ENCODE measurements around the gene CCNE1.
"Not testable (repeated sequence)": the region's sequence is repeated elsewhere in the genome, so short reads cannot be mapped to it uniquely, and the experiment has no call there.

CCNE1 gene

GRCh38 chr19:29819300-29819699 is 7.5 kb downstream of the CCNE1 start:
- DNase-seq = no peak

- DNase-seq = no peak
Measured at GRCh38 chr19:29819986-29820385, 8.2 kb downstream of the CCNE1 start.

DNA sequence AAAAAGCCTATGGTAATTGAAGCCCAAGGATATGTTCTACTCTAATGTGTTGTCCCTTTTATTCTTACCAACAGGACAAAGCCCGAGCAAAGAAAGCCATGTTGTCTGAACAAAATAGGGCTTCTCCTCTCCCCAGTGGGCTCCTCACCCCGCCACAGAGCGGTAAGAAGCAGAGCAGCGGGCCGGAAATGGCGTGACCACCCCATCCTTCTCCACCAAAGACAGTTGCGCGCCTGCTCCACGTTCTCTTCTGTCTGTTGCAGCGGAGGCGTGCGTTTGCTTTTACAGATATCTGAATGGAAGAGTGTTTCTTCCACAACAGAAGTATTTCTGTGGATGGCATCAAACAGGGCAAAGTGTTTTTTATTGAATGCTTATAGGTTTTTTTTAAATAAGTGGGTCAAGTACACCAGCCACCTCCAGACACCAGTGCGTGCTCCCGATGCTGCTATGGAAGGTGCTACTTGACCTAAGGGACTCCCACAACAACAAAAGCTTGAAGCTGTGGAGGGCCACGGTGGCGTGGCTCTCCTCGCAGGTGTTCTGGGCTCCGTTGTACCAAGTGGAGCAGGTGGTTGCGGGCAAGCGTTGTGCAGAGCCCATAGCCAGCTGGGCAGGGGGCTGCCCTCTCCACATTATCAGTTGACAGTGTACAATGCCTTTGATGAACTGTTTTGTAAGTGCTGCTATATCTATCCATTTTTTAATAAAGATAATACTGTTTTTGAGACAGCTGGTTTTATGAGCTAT is 12.0 kb downstream of the CCNE1 start:
- DNase-seq = no peak

DNA sequence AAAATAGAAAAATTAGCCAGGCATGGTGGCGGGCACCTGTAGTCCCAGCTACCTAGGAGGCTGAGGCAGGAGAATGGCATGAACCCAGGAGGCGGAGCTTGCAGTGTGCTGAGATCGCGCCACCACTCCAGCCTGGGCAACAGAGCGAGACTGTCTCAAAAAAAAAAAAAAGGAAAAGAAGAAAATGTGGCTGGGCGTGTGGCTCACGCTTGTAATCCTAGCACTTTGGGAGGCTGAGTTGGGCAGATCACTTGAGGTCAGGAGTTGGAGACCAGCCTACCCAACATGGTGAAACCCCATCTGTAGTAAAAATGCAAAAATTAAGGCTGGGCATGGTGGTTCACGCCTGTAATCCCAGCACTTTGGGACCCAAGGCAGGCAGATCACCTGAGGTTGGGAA is 13.5 kb downstream of the CCNE1 start:
- DNase-seq = not testable (repeated sequence)

DNA sequence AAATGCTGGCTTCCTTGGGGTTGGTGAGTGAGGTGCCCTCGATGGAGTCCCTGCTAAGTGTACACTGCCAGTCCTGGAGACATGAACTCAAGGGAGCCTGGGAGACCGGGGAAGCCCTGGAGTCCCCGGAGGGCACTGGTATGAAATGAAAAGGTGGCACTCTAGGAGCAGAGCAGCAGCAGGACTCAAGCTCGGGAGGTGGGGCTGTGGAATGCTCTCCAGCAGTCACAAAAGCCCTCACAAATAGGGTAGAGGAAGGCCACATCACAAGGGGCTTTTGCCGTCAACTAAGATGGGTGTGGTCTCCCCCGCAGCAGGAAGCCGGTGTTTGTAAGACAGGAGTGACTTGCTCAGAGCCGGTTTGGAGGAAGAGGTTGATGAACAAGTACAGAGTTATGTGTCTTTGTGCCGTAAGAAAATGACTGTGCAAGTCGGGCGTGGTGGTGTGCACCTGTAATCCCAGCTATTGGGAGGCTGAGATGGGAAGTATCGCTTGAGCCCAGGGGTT is 19.3 kb downstream of the CCNE1 start:
- DNase-seq = peak; percentile 84

DNA sequence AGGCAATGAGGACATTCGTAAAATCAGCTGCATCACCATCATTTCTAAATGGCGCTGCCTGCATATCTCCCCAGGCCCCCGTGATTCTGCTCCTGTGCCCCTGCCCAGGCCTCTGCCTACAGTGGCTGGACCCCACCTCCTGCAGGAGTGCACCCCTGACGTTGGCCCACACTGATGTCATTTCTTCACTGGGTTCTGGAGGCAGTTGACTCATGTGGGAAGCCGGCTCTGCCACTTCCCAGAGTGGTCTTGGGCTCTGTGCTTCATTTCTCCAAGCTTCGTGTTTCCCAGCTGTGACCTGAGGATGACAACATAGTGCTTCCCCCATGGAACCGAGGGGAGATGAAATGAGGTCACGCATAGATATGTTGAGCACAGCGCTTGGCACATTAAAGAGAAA is 19.9 kb downstream of the CCNE1 start:
- no peak for DNase-seq

GRCh38 chr19:29832801-29833200 is 21.0 kb downstream of the CCNE1 start:
- DNase-seq = no peak

DNA sequence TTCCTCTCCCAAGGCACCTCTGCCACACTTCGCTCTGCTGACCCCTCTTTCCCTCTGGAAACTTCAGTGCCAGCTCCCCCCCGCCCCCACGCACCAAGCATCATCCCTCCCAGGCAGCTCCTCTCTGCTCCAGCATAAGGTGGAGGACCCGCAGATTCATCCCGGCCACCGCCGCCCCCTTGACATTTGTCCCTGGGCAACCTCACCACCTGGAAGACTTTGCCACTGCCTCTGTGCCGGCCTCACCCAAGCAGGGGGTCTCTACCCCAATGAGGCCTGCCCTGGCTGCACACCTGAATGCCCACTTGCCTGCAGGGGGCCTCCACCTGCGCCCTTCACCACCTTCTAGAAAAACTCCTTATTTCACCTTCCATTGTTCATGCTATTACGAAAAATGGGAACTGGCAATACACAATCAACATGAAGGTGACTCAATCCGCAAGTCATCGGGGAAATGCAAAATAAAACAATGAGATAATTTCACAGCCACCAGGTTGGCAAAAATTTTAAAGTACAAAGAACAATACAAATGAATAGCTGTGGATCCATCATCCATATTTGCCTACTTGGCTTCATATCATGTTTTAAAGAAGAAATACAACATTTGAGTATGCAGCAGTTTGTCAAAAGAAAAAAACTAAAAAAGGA is 21.9 kb downstream of the CCNE1 start:
- DNase-seq = no peak

GRCh38 chr19:29834991-29835846 is 23.4 kb downstream of the CCNE1 start:
- DNase-seq = no peak

- peak; percentile 89 for DNase-seq
Measured at GRCh38 chr19:29836409-29836825, 24.6 kb downstream of the CCNE1 start.

GRCh38 chr19:29837448-29837981 is 25.7 kb downstream of the CCNE1 start:
- DNase-seq = peak; percentile 66

- DNase-seq = no peak
Measured at GRCh38 chr19:29837996-29838395, 26.2 kb downstream of the CCNE1 start.

- no peak for DNase-seq
Measured at GRCh38 chr19:29840066-29840950, 28.5 kb downstream of the CCNE1 start.

GRCh38 chr19:29841209-29841558 is 29.4 kb downstream of the CCNE1 start:
- DNase-seq = no peak

DNA sequence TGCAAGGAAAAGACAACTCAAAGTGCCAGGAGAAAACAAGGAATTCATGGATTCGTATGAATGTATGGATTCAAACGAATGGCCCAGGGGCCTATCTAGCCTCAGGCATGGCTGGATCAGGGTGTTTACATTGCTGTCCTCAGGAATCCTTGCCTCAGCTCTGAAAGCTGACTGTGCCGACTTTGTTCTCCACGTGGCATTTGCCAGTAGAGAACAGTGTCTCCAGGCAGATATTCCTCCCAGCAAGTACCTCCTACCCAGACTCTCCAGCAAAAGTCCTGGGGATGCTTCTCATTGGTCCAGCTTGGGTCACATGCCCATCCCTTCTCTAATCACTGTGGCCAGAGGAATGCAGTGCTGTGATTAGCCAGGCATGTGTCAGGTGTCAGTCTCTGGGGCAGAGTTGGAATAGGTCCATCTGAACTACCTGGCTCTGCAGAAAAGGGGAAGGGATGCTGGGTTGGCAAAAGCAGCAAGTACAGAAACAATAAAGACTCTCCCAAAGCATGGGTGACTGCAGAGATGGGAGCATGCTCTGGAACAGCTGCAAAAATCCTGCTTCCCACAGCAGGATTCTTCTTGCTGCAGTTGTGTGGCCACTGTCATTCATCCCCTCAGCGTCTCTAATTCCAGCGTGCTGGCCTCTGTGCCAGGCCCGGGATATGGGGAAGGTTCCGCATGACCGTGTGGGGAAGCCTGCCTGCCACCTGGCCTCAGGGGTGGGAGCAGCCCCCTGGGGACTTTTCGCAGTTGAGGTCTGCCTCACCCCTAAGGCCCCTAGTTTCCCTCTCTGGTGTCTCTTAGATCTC is 30.0 kb downstream of the CCNE1 start:
- peak; percentile 11 for DNase-seq

GRCh38 chr19:29842471-29843179 is 30.8 kb downstream of the CCNE1 start:
- DNase-seq = no peak

- no peak for DNase-seq
Measured at GRCh38 chr19:29843180-29844051, 31.6 kb downstream of the CCNE1 start.

DNA sequence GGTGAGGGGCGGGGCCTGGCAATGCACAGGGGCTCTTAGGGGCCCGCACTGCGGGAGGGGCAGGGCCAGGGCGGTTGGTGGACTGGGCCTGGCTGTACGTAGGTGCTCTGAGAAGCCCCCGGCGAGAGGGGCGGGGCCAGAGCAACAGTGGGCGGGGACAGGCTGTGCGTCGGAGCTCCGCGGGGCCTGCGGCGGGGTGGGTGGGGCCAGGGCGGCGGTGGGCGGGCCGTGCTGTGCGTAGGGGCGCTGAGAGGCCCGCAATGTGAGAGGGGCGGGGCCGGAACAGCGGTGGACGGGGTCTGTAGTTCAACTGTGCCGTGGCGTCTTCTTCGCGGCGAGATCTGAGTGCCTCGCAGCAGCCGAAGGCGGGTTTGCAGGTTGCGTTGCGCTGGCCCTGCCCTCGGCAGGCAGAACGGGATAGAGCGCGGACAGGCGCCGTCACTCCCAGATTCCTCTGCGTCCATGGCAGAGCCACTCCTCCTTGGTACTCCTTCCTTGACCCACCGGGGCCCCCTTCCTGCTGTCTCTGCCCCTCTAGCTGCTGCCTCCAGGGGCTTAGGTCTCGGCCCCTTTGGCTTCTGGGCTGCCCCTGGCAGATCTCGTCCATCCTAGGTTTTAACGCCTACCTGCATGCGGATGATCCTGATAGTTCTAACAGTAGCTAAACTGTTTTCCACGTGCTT is 33.2 kb downstream of the CCNE1 start:
- DNase-seq = peak; percentile 96

Data from activated CD4-positive, alpha-beta T cell treated with anti-CD3 and anti-CD28 coated beads, Interleukin-2, Interleukin-6, amounts not matched to agents 100 ng/mL and 50 ng/mL, durations not matched to agents 16 hours and 8 hours (primary cell).